SK-N-SH (cell line): Measurements from ENCODE around the gene ZPBP2. TPM values are rescaled to one million over a fixed set of nuclear protein-coding genes. Genes with fewer than 3 reads are reported as not detected.

Experiments used
- CTCF ChIA-PET: fragments of 300-600, 350-600 bp; formaldehyde crosslinking; extraction: SDS; loops from one replicate; lab custom pipeline; 2021; lab: Yijun Ruan, JAX
- POLR2A ChIA-PET: fragments of 350-600 bp; sonication (Branson Sonifier 250); formaldehyde crosslinking; extraction: SDS; loops from one replicate; lab custom pipeline; 2020; ENCODE audit warnings: antibody characterized with exemption, inconsistent platforms; lab: Yijun Ruan, JAX
- DNase-seq: peaks from one replicate; pipeline ENCODE4 v3.0.0; 2012
- H2AFZ ChIP-seq: fragments of 200-600 bp; sonication (generic); 2 replicates; pipeline ENCODE4 v1.8.1; 2016; ENCODE audit warnings: antibody characterized with exemption, mild to moderate bottlenecking, low read depth
- H3F3A ChIP-seq: fragments of 200-600 bp; sonication (generic); replicated peaks from 2 replicates; pipeline ENCODE3; 2016; ENCODE audit warnings: antibody characterized with exemption, mild to moderate bottlenecking; ENCODE audit not compliant: insufficient read depth
- H3K27ac ChIP-seq, 2 experiments: fragments of 200-500 bp in 1 of 2; fragments of 200-600 bp in 1 of 2; sonication (Bioruptor generic) in 1 of 2; sonication (generic), shearing (Covaris generic) in 1 of 2; 2 replicates each; pipeline versions ENCODE4 v1.5.1 to v1.6.1; 2014 to 2016; ENCODE audit warnings: low read depth in 2 of 2, inconsistent platforms in 1 of 2, low read length in 1 of 2, mild to moderate bottlenecking in 1 of 2, mixed read lengths in 1 of 2
- H3K27me3 ChIP-seq: fragments of 200-600 bp; sonication (generic), shearing (Covaris generic); 2 replicates; pipeline ENCODE4 v1.6.1; 2016; ENCODE audit warnings: mixed run types; ENCODE audit not compliant: insufficient read depth
- H3K36me3 ChIP-seq, 2 experiments: fragments of 200-500 bp in 1 of 2; fragments of 200-600 bp in 1 of 2; sonication (Bioruptor generic) in 1 of 2; sonication (generic) in 1 of 2; replicated peaks in 1 of 2; 2 replicates each; pipeline versions ENCODE3 to v1.5.1; 2014 to 2016; ENCODE audit warnings: low read length in 1 of 2, mild to moderate bottlenecking in 1 of 2; ENCODE audit not compliant: insufficient read depth in 2 of 2, control insufficient read depth in 1 of 2
- H3K4me1 ChIP-seq, 2 experiments: fragments of 200-500 bp in 1 of 2; fragments of 200-600 bp in 1 of 2; sonication (Bioruptor generic) in 1 of 2; sonication (generic), shearing (Covaris generic) in 1 of 2; 2 replicates each; pipeline versions ENCODE4 v1.5.1 to v1.6.1; 2014 to 2016; ENCODE audit warnings: low read depth in 1 of 2, low read length in 1 of 2, mixed run types in 1 of 2; ENCODE audit not compliant: insufficient read depth in 2 of 2, control insufficient read depth in 1 of 2
- H3K4me2 ChIP-seq: fragments of 200-600 bp; sonication (generic), shearing (Covaris generic); 2 replicates; pipeline ENCODE4 v1.6.1; 2017; ENCODE audit warnings: mixed run types
- H3K4me3 ChIP-seq, 2 experiments: fragments of 200-500 bp in 1 of 2; fragments of 200-600 bp in 1 of 2; sonication (Bioruptor generic) in 1 of 2; sonication (generic), shearing (Covaris generic) in 1 of 2; 2 replicates each; pipeline versions ENCODE4 v1.5.1 to v1.8.1; 2014 to 2016; ENCODE audit warnings: low read depth in 2 of 2, inconsistent platforms in 1 of 2, low read length in 1 of 2, mild to moderate bottlenecking in 1 of 2, mixed read lengths in 1 of 2, moderate library complexity in 1 of 2
- H3K79me2 ChIP-seq: fragments of 200-600 bp; sonication (generic); 2 replicates; pipeline ENCODE4 v1.8.1; 2017; ENCODE audit warnings: mild to moderate bottlenecking; ENCODE audit not compliant: insufficient read depth
- H3K9ac ChIP-seq: fragments of 200-600 bp; sonication (generic); 2 replicates; pipeline ENCODE4 v1.6.1; 2017; ENCODE audit warnings: mixed run types
- H3K9me2 ChIP-seq: fragments of 200-600 bp; sonication (generic); 2 replicates; pipeline ENCODE4 v1.6.1; 2017; ENCODE audit warnings: mixed run types
- H3K9me3 ChIP-seq: fragments of 200-600 bp; sonication (generic); 2 replicates; pipeline ENCODE4 v1.6.1; 2017; ENCODE audit warnings: mixed run types, mild to moderate bottlenecking, moderate library complexity
- H4K20me1 ChIP-seq: fragments of 200-600 bp; sonication (generic); 2 replicates; pipeline ENCODE4 v1.6.1; 2017; ENCODE audit warnings: mild to moderate bottlenecking, mixed run types; ENCODE audit not compliant: insufficient read depth
- CTCF ChIP-seq: fragments of 200-600 bp; sonication (generic); IDR thresholded peaks from 2 replicates; pipeline ENCODE4 v1.6.1; 2017; ENCODE audit warnings: antibody characterized with exemption, mild to moderate bottlenecking, moderate library complexity
- EZH2phosphoT487 ChIP-seq: fragments of 200-600 bp; sonication (generic); IDR thresholded peaks from 2 replicates; pipeline ENCODE4 v1.6.1; 2017; ENCODE audit warnings: low read depth, mixed run types, mild to moderate bottlenecking, antibody characterized with exemption, moderate library complexity, borderline replicate concordance
- FOSL2 ChIP-seq: IDR thresholded peaks from 2 replicates; pipeline ENCODE4 v1.4.0; 2012; ENCODE audit warnings: low read depth, mild to moderate bottlenecking, moderate library complexity, borderline replicate concordance
- GATA2 ChIP-seq: sonication (generic); formaldehyde crosslinking; IDR thresholded peaks from 2 replicates; pipeline ENCODE4 v1.5.0; 2020; ENCODE audit warnings: mild to moderate bottlenecking, missing genetic modification reagents
- JUND ChIP-seq: IDR thresholded peaks from 2 replicates; pipeline ENCODE4 v1.4.0; 2012
- MEF2A ChIP-seq: IDR thresholded peaks from 2 replicates; pipeline ENCODE4 v1.4.0; 2012; ENCODE audit warnings: low read depth, borderline replicate concordance
- MXI1 ChIP-seq: IDR thresholded peaks from 2 replicates; pipeline ENCODE4 v1.6.1; 2012; ENCODE audit warnings: mild to moderate bottlenecking, low read depth, low read length, improper control_type of control experiment
- SMC3 ChIP-seq: IDR thresholded peaks from 2 replicates; pipeline ENCODE4 v1.6.1; 2012; ENCODE audit warnings: low read depth, low read length, improper control_type of control experiment
- WGBS: methylation state at CpG from one replicate; pipeline ENCODE4 v1.1.6; 2017; ENCODE audit warnings: low lambda C conversion rate; 5-methylcytosine and 5-hydroxymethylcytosine counted together
- polyA plus RNA-seq, 3 experiments: library from polyadenylated mRNA; depleted of rRNA; stranded (reverse); fragments of >200 nt; gene quantifications; 2 replicates each; pipeline ENCODE4 v1.2.3, GENCODE V29; 2012
- TF ChIP-seq, protein P1 (sequence below): IDR thresholded peaks from 2 replicates; pipeline ENCODE4; 2012

ZPBP2 gene
- polyA plus RNA-seq, 1 of the 3 experiments (the other 2 are of a cell fraction): not detected

GRCh38 chr17:39913989-39914388, 46.0 kb downstream of the ZPBP2 start:
- no peaks in the 10 kb centered on the region for H3K9me3 ChIP-seq
- H2AFZ ChIP-seq: no peak overlapping the region
- TF ChIP-seq EZH2phosphoT487 (no peak), MEF2A (no peak), MXI1 (no peak)
- no peaks in the 10 kb centered on the region for H3F3A ChIP-seq
- 72% methylated on average over 3 of the region's 3 CpGs for WGBS
- H3K27me3 ChIP-seq: no peaks in the 10 kb centered on the region
- H3K36me3 ChIP-seq: peaks cover under 1 to 6% of the 10 kb centered on the region in 2 experiments
- DNase-seq: no peak
- POLR2A ChIA-PET: no interaction called here
- no peak overlapping the region for H3K9ac ChIP-seq
- CTCF ChIA-PET: interaction anchor here (1.1 kb wide), 1 partner anchor 9 kb away, joined by 3 read pairs; no protein-coding TSS in a partner anchor
- H3K27ac ChIP-seq: no peak overlapping the region
- no peaks in the 10 kb centered on the region for H3K4me1 ChIP-seq
- no peak overlapping the region for H3K4me3 ChIP-seq
- H3K79me2 ChIP-seq: no peaks in the 10 kb centered on the region
- H3K4me2 ChIP-seq: no peak overlapping the region
- H3K9me2 ChIP-seq: no peaks in the 10 kb centered on the region
- H4K20me1 ChIP-seq: no peaks in the 10 kb centered on the region

GRCh38 chr17:39915559-39915958, 47.6 kb downstream of the ZPBP2 start:
- no peak overlapping the region for H3K27ac ChIP-seq
- H3K27me3 ChIP-seq: no peaks in the 10 kb centered on the region
- H3K4me3 ChIP-seq: no peak overlapping the region
- H3K36me3 ChIP-seq: peaks cover 6% of the 10 kb centered on the region in 2 experiments
- H3F3A ChIP-seq: no peaks in the 10 kb centered on the region
- ChIA-PET POLR2A (no interaction called here), CTCF (interaction anchor here (0.8 to 1.0 kb wide), 2 partner anchors 43 to 63 kb away, joined by 3 read pairs; no protein-coding TSS in a partner anchor)
- H3K9me2 ChIP-seq: no peaks in the 10 kb centered on the region
- no peak overlapping the region for H3K4me2 ChIP-seq
- no peak for DNase-seq
- H3K9ac ChIP-seq: no peak overlapping the region
- WGBS: 95% methylated on average over 4 of the region's 4 CpGs
- no peak overlapping the region for H2AFZ ChIP-seq
- TF ChIP-seq, protein P1, sequence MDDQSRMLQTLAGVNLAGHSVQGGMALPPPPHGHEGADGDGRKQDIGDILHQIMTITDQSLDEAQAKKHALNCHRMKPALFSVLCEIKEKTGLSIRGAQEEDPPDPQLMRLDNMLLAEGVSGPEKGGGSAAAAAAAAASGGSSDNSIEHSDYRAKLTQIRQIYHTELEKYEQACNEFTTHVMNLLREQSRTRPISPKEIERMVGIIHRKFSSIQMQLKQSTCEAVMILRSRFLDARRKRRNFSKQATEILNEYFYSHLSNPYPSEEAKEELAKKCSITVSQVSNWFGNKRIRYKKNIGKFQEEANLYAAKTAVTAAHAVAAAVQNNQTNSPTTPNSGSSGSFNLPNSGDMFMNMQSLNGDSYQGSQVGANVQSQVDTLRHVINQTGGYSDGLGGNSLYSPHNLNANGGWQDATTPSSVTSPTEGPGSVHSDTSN: no peak
- TF ChIP-seq FOSL2 (no peak), GATA2 (CRISPR knock-in tag) (no peak), SMC3 (no peak), JUND (no peak), CTCF (no peak)
- H4K20me1 ChIP-seq: no peaks in the 10 kb centered on the region
- H3K4me1 ChIP-seq: no peaks in the 10 kb centered on the region
- H3K9me3 ChIP-seq: no peaks in the 10 kb centered on the region
- H3K79me2 ChIP-seq: no peaks in the 10 kb centered on the region
